H9 (cell line): ENCODE measurements around the gene ARFGEF3. TPM values are rescaled to one million over a fixed set of nuclear protein-coding genes. Genes with fewer than 3 reads are reported as not detected.

Experiments used
- DNase-seq: peaks from one replicate; pipeline ENCODE4 v3.0.0-alpha.2; 2017
- H2AFZ ChIP-seq: one replicate; pipeline ENCODE4 v1.6.1; 2013; ENCODE audit warnings: mild to moderate bottlenecking, low read length, control low read depth, moderate library complexity
- H2AK5ac ChIP-seq: 2 replicates; pipeline ENCODE4 v1.6.1; 2013; ENCODE audit warnings: low read length, control low read depth, mixed read lengths; ENCODE audit not compliant: insufficient read length
- H2BK120ac ChIP-seq: one replicate; pipeline ENCODE4 v1.6.1; 2013; ENCODE audit warnings: low read depth, mild to moderate bottlenecking, low read length, control low read depth, inconsistent platforms; ENCODE audit not compliant: poor library complexity, severe bottlenecking
- H2BK12ac ChIP-seq: 2 replicates; pipeline ENCODE4 v1.6.1; 2013; ENCODE audit warnings: low read length, control low read depth, mixed read lengths, low read depth; ENCODE audit not compliant: insufficient read length
- H2BK15ac ChIP-seq: 2 replicates; pipeline ENCODE4 v1.6.1; 2013; ENCODE audit warnings: low read depth, low read length, control low read depth
- H2BK20ac ChIP-seq: one replicate; pipeline ENCODE4 v1.6.1; 2013; ENCODE audit warnings: low read depth, mild to moderate bottlenecking, low read length, control low read depth, inconsistent platforms; ENCODE audit not compliant: poor library complexity, severe bottlenecking
- H2BK5ac ChIP-seq: 2 replicates; pipeline ENCODE4 v1.6.1; 2013; ENCODE audit warnings: low read length, control low read depth, mixed read lengths; ENCODE audit not compliant: insufficient read length
- H3K14ac ChIP-seq: 2 replicates; pipeline ENCODE4 v1.6.1; 2013; ENCODE audit warnings: low read length, control low read depth; ENCODE audit not compliant: insufficient read depth
- H3K18ac ChIP-seq: 2 replicates; pipeline ENCODE4 v1.6.1; 2013; ENCODE audit warnings: low read depth, mild to moderate bottlenecking, mixed read lengths, low read length, control low read depth; ENCODE audit not compliant: insufficient read length
- H3K23ac ChIP-seq: 2 replicates; pipeline ENCODE4 v1.6.1; 2013; ENCODE audit warnings: low read length, control low read depth, mixed read lengths, low read depth; ENCODE audit not compliant: insufficient read length
- H3K23me2 ChIP-seq: 2 replicates; pipeline ENCODE4 v1.6.1; 2013; ENCODE audit warnings: low read depth, mild to moderate bottlenecking, mixed read lengths, low read length, control low read depth; ENCODE audit not compliant: insufficient read length, poor library complexity, severe bottlenecking
- H3K27ac ChIP-seq: 2 replicates; pipeline ENCODE4 v1.5.1; 2013; ENCODE audit warnings: low read length, control low read depth, mixed read lengths, low read depth; ENCODE audit not compliant: insufficient read length
- H3K27me3 ChIP-seq: 2 replicates; pipeline ENCODE4 v1.6.1; 2013; ENCODE audit warnings: low read length, control low read depth, inconsistent platforms; ENCODE audit not compliant: insufficient read depth
- H3K4ac ChIP-seq: 2 replicates; pipeline ENCODE4 v1.6.1; 2013; ENCODE audit warnings: low read depth, mild to moderate bottlenecking, control low read depth, inconsistent platforms, low read length, moderate library complexity
- H3K4me1 ChIP-seq: 2 replicates; pipeline ENCODE4 v1.6.1; 2013; ENCODE audit warnings: low read length, control low read depth, inconsistent platforms; ENCODE audit not compliant: insufficient read depth
- H3K4me2 ChIP-seq: 2 replicates; pipeline ENCODE4 v1.6.1; 2013; ENCODE audit warnings: low read length, control low read depth, mixed read lengths; ENCODE audit not compliant: insufficient read length, insufficient read depth
- H3K56ac ChIP-seq: 2 replicates; pipeline ENCODE4 v1.6.1; 2013; ENCODE audit warnings: low read depth, mild to moderate bottlenecking, mixed read lengths, low read length, control low read depth; ENCODE audit not compliant: insufficient read length
- H3K79me1 ChIP-seq: 2 replicates; pipeline ENCODE4 v1.6.1; 2013; ENCODE audit warnings: low read depth, mild to moderate bottlenecking, moderate library complexity, low read length, control low read depth, inconsistent platforms; ENCODE audit not compliant: insufficient read depth, poor library complexity, severe bottlenecking
- H3K79me2 ChIP-seq: 2 replicates; pipeline ENCODE4 v1.6.1; 2013; ENCODE audit warnings: low read length, control low read depth, inconsistent platforms; ENCODE audit not compliant: insufficient read depth
- H3K9ac ChIP-seq: 2 replicates; pipeline ENCODE4 v1.6.1; 2013; ENCODE audit warnings: low read length, control low read depth, mixed read lengths; ENCODE audit not compliant: insufficient read length; ENCODE audit errors: extremely low read depth
- H3K9me3 ChIP-seq: one replicate; pipeline ENCODE4 v1.6.1; 2013; ENCODE audit warnings: low read depth, low read length, inconsistent platforms; ENCODE audit not compliant: control insufficient read depth
- H3T11ph ChIP-seq: one replicate; pipeline ENCODE4 v1.6.1; 2013; ENCODE audit warnings: mild to moderate bottlenecking, low read length, control low read depth, inconsistent platforms
- H4K20me1 ChIP-seq: one replicate; pipeline ENCODE4 v1.6.1; 2013; ENCODE audit not compliant: control insufficient read depth, insufficient read length, insufficient read depth
- H4K5ac ChIP-seq: 2 replicates; pipeline ENCODE4 v1.6.1; 2013; ENCODE audit warnings: low read depth, mild to moderate bottlenecking, mixed read lengths, low read length, control low read depth; ENCODE audit not compliant: insufficient read length
- H4K8ac ChIP-seq: replicated peaks from 2 replicates; pipeline ENCODE4 v1.6.1; 2013; ENCODE audit warnings: low read length, control low read depth, mixed read lengths, low read depth; ENCODE audit not compliant: insufficient read length
- H4K91ac ChIP-seq: 2 replicates; pipeline ENCODE4 v1.6.1; 2013; ENCODE audit warnings: low read depth, mild to moderate bottlenecking, moderate library complexity, mixed read lengths, low read length, control low read depth; ENCODE audit not compliant: insufficient read length
- H3K27ac Mint-ChIP-seq, 3 experiments: 2 replicates in 2 of 3; 3 replicates in 1 of 3; pipeline ENCODE4 v1.8.0; 2020 to 2021; ENCODE audit warnings: mixed read lengths in 3 of 3, mild to moderate bottlenecking in 1 of 3, moderate library complexity in 1 of 3
- H3K27me3 Mint-ChIP-seq: 2 replicates; pipeline ENCODE4 v1.8.0; 2021; ENCODE audit warnings: low read depth, mild to moderate bottlenecking, moderate library complexity, mixed read lengths
- H3K36me3 Mint-ChIP-seq, 3 experiments: 2 replicates in 2 of 3; 3 replicates in 1 of 3; pipeline ENCODE4 v1.8.0; 2020 to 2021; ENCODE audit warnings: low read depth in 3 of 3, mixed read lengths in 3 of 3; ENCODE audit not compliant: insufficient read depth in 1 of 3
- H3K4me1 Mint-ChIP-seq, 2 experiments: 2 replicates each; pipeline ENCODE4 v1.8.0; 2020; ENCODE audit warnings: mixed read lengths in 2 of 2
- H3K4me3 Mint-ChIP-seq, 2 experiments: 2 replicates in 1 of 2; 3 replicates in 1 of 2; pipeline ENCODE4 v1.8.0; 2020 to 2021; ENCODE audit warnings: mild to moderate bottlenecking in 2 of 2, mixed read lengths in 2 of 2, moderate library complexity in 1 of 2
- H3K9me3 Mint-ChIP-seq, 2 experiments: 2 replicates in 1 of 2; 3 replicates in 1 of 2; pipeline ENCODE4 v1.8.0; 2020; ENCODE audit warnings: mild to moderate bottlenecking in 2 of 2, mixed read lengths in 2 of 2, moderate library complexity in 1 of 2
- CTCF ChIP-seq: fragments of 200-600 bp; sonication (generic); conservative IDR thresholded peaks from 3 replicates; pipeline ENCODE4 v1.8.0; 2021; ENCODE audit warnings: antibody characterized with exemption, mild to moderate bottlenecking
- WGBS: extraction: QIAGEN DNeasy Blood & Tissue Kit; methylation state at CpG from one replicate; pipeline ENCODE4 v1.1.7; 2013; ENCODE audit warnings: missing lambda C conversion rate, low lambda C conversion rate, mixed read lengths; ENCODE audit not compliant: insufficient read length; ENCODE audit errors: extremely low coverage; 5-methylcytosine and 5-hydroxymethylcytosine counted together
- total RNA-seq: library from RNA; stranded (reverse); gene quantifications from 2 replicates; pipeline ENCODE4 v1.2.1, GENCODE V29; 2021

ARFGEF3 gene
- total RNA-seq, 1 experiment from 2014 or later = 13.7 TPM

- no peak overlapping the region for H3T11ph ChIP-seq
- no peak overlapping the region for H3K9ac ChIP-seq
- Mint-ChIP-seq H3K4me3 (no peak overlapping the region), H3K9me3 (peaks cover 23 to 26% of the 10 kb centered on the region in 2 experiments), H3K36me3 (peaks cover 21 to 37% (median 37%) of the 10 kb centered on the region in 3 experiments), H3K27ac (no peak overlapping the region), H3K27me3 (no peaks in the 10 kb centered on the region; the same call in 1 of the 2 replicates), H3K4me1 (peaks cover 0 to 10% of the 10 kb centered on the region in 2 experiments; a peak in 2 of 4 replicates)
- no peak overlapping the region for H3K18ac ChIP-seq
- no peaks in the 10 kb centered on the region for H3K79me2 ChIP-seq
- no peak overlapping the region for H3K4me2 ChIP-seq
- H2AK5ac ChIP-seq = no peak overlapping the region
- DNase-seq = no peak
- no peaks in the 10 kb centered on the region for H3K4me1 ChIP-seq
- H4K20me1 ChIP-seq = no peaks in the 10 kb centered on the region
- H2AFZ ChIP-seq = no peak overlapping the region
- no peak overlapping the region for H3K14ac ChIP-seq
- no peak for TF ChIP-seq CTCF
- WGBS = no CpG with 5 or more reads among the region's 2 CpGs
- no peak overlapping the region for H2BK120ac ChIP-seq
- H3K27ac ChIP-seq = no peak overlapping the region
- no peak overlapping the region for H3K56ac ChIP-seq
- H4K5ac ChIP-seq = no peak overlapping the region
- H3K27me3 ChIP-seq = no peaks in the 10 kb centered on the region
- H2BK12ac ChIP-seq = no peak overlapping the region
- H2BK15ac ChIP-seq = no peak overlapping the region
- no peak overlapping the region for H2BK20ac ChIP-seq
- no peaks in the 10 kb centered on the region for H3K23me2 ChIP-seq
- no peak overlapping the region for H4K91ac ChIP-seq
- no peak overlapping the region for H2BK5ac ChIP-seq
- no peaks in the 10 kb centered on the region for H3K9me3 ChIP-seq
- no peak overlapping the region for H4K8ac ChIP-seq
- no peaks in the 10 kb centered on the region for H3K79me1 ChIP-seq
- no peak overlapping the region for H3K23ac ChIP-seq
- H3K4ac ChIP-seq = no peak overlapping the region
Measured at GRCh38 chr6:138175596-138175995, 13.9 kb downstream of the ARFGEF3 start.
